ENCODE results near the gene SIDT1.

DNA sequence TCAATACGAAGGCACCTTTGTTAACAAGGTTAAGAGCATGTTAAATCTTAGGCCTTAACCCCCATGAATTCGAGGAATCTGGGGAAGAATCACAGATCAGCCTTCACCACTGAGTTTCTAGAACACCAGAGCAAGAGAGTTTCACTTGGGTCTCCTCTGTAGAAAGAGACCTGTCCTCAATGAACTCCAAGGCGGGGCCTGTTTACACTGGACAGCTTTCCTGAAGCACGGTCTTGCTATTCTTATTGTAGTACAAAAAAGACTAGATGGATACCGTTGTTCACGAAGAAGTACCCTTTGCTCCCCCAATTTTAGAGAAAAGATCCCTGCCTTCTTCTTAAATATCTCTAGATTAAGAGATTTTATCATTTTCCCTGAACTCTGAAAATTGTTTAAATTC is 99.2 kb downstream of the SIDT1 start:
- TF ChIP-seq CTCF (IDR thresholded peaks at IDR 0.05) (no peak), POLR2A (IDR thresholded peaks at IDR 0.05) (no peak)
